Large intestine (tissue), 3 donors: ENCODE results near the gene MCC. TPM values are rescaled to one million over a fixed set of nuclear protein-coding genes. Genes with fewer than 3 reads are reported as not detected.

Experiments used
- DNase-seq, 2 donors: peaks; one replicate each; pipeline versions ENCODE4 v3.0.0 to v3.0.0-alpha.2; 2013
- H3K27ac ChIP-seq: one replicate; pipeline ENCODE4 v1.5.1; 2013; ENCODE audit warnings: low read length
- H3K27me3 ChIP-seq: 2 replicates; pipeline ENCODE4 v1.6.1; 2013; ENCODE audit warnings: low read length; ENCODE audit not compliant: control insufficient read depth, insufficient read depth
- H3K36me3 ChIP-seq: 2 replicates; pipeline ENCODE4 v1.6.1; 2013; ENCODE audit warnings: low read length; ENCODE audit not compliant: control insufficient read depth, insufficient read depth
- H3K4me1 ChIP-seq: one replicate; pipeline ENCODE4 v1.6.1; 2013; ENCODE audit warnings: low read length; ENCODE audit not compliant: control insufficient read depth, insufficient read depth
- H3K4me3 ChIP-seq: one replicate; pipeline ENCODE4 v1.5.1; 2013; ENCODE audit warnings: low read length
- H3K9me3 ChIP-seq: one replicate; pipeline ENCODE4 v1.6.1; 2013; ENCODE audit warnings: mild to moderate bottlenecking, low read depth, low read length, moderate library complexity; ENCODE audit not compliant: control insufficient read depth
- WGBS: methylation state at CpG from one replicate; pipeline ENCODE4 v1.1.5; 2013; ENCODE audit warnings: low lambda C conversion rate; ENCODE audit not compliant: insufficient coverage; 5-methylcytosine and 5-hydroxymethylcytosine counted together
- polyA plus RNA-seq: library from polyadenylated mRNA; unstranded; fragments of 120-200 nt; gene quantifications from one replicate; pipeline ENCODE4 v1.2.1, GENCODE V29; 2013

The MCC gene
- polyA plus RNA-seq, 1 donor, result 5.2 TPM

DNA sequence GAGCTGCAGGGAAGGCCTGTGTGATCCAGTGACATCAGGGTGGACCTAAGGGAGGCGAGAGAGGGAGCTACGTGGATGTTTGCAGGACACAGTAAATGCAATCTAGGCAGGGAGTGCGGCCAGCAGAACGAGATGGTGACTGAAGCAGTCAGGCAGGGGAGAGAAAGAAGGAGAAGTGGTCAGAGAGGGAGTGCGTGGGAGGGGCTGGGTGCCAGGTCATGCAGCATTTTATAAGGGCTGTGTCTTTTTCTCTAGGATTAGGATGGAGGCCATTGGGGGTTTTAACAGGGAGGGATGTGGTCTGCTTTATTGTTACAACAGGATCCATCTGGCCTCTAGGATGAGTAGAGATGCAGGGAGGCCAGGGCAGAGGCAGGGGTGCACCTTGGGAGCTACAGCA is 431.3 kb downstream of the MCC start:
- H3K27me3 ChIP-seq, result no peaks in the 10 kb centered on the region
- WGBS, result 90% methylated on average over 4 of the region's 5 CpGs
- H3K4me1 ChIP-seq, result peaks cover 6% of the 10 kb centered on the region
- H3K27ac ChIP-seq, result no peak overlapping the region
- no peak overlapping the region for H3K4me3 ChIP-seq
- H3K9me3 ChIP-seq, result no peaks in the 10 kb centered on the region
- DNase-seq, result no peak
- peaks cover 4% of the 10 kb centered on the region for H3K36me3 ChIP-seq

DNA sequence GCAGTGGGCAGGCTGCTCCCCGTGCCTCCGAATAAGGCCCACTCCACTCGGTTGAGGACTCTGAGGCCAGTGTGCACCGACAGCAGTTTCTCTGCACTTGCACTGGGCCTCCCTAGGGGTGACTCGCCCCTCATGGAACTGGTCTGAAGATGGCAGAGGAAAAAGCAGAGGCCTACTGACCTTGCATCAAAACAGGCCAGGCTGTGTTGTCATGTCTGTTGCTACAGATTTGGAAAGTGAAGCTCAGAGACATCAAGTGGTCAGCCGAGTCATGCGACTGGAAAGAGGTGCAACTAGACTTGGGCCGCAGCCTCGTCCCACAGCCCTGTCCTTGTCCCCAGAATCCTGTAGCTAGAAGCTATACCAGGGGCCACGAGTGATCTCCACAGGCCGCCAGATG is 433.4 kb downstream of the MCC start:
- Histone ChIP-seq H3K9me3 (no peaks in the 10 kb centered on the region), H3K36me3 (peaks cover 4% of the 10 kb centered on the region), H3K4me3 (no peak overlapping the region), H3K4me1 (no peaks in the 10 kb centered on the region), H3K27ac (no peak overlapping the region), H3K27me3 (no peaks in the 10 kb centered on the region)
- no CpG with 5 or more reads among the region's 11 CpGs for WGBS
- DNase-seq, result no peak

DNA sequence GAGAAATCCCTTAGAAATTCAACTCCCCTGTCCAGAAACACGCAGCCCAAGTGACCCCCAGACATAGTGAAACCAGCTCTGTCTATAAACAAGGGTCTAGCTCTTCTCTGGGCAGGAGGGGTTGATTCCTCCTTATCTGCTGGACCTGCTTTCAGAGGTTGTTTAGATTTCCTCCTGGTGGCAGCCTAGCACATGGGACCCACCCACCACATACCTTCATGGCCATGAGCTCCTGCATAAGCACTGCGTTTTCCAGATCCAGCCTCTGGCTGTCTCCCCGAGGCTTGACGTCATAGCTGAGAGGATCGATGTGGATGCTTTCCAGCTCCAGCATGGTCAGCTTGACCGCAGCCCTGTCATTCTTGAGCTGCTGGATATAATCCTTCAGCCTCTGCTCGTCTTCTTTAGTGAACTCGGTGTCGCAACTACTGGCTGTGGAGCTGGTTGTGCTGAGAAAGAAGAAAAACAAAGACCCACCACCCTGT is 434.7 kb downstream of the MCC start:
- H3K27ac ChIP-seq, result no peak overlapping the region
- no peaks in the 10 kb centered on the region for H3K4me1 ChIP-seq
- WGBS, result no CpG with 5 or more reads among the region's 9 CpGs
- H3K36me3 ChIP-seq, result peaks cover 4% of the 10 kb centered on the region
- DNase-seq, result no peak
- H3K9me3 ChIP-seq, result no peaks in the 10 kb centered on the region
- no peak overlapping the region for H3K4me3 ChIP-seq
- no peaks in the 10 kb centered on the region for H3K27me3 ChIP-seq

DNA sequence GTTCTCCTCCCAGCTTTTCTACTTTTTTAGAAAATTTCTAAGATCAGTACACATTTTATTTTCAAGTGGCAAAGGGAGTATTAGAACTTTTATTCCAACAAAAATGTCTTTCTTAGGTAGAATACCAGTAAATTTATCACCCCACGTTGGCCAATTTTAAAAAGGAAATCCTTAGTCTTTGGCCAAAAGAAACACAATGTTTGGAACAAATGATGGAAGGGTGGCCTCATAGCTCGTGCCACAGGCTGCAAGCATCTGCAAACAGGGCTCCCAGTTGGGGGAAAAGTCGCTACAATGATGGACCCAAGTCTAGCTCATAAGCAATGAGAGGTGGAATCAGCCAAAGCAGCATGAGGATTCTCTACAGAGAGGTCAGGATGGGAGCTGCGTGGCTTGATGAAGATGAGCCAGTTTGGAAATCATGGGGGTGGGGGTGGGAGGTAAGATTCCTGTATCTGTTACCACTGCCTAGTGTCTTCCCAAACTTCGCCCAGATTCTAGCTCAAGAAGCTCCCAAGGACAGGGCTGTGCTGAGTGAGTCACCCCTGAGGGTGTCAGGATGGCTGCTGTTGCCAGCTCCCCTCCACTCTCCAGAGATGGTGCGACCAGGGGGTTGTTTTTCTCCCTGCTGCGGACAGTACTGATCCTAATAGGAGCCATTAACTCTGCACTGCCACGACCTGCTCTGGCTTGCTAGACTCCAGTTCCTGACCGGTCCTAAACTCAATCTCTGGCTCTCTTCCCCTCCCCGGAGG is 436.0 kb downstream of the MCC start:
- DNase-seq, result no peak
- Histone ChIP-seq H3K36me3 (peaks cover 4% of the 10 kb centered on the region), H3K4me3 (no peak overlapping the region), H3K4me1 (peaks cover 9% of the 10 kb centered on the region), H3K27ac (no peak overlapping the region), H3K9me3 (no peaks in the 10 kb centered on the region), H3K27me3 (no peaks in the 10 kb centered on the region)
- 100% methylated on average over 1 of the region's 10 CpGs for WGBS

DNA sequence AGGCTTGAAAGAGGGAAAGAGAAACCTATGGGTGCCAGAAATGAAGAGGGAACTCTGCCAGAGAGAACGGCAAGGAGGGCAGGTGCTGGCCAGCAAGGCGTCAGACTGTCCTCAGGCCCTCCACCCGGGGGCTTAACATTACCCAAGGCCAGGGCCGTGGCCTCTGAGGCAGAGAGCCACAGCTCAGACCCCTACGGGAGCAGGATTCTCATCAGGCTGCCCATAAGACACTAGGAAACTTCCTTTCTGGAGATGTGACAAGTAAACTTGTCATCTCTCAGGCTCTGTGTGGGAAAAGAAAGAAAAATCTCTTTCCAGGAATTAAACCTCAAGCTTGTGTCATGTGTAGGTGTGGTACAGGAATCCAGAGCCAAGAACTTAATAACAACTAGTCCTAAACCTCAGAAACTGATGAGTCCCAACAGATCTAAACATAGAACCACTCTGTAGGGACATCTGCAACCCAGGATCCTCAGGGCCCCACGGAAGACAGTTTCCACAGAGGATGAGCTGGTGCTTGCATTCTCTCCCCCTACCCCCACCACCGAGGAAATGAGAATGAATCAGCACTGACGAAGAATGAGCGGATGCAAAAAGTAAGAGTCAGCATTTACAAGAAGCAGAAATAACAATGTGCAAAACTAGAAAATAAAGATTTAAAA is 437.4 kb downstream of the MCC start:
- 42% methylated on average over 2 of the region's 9 CpGs for WGBS

DNA sequence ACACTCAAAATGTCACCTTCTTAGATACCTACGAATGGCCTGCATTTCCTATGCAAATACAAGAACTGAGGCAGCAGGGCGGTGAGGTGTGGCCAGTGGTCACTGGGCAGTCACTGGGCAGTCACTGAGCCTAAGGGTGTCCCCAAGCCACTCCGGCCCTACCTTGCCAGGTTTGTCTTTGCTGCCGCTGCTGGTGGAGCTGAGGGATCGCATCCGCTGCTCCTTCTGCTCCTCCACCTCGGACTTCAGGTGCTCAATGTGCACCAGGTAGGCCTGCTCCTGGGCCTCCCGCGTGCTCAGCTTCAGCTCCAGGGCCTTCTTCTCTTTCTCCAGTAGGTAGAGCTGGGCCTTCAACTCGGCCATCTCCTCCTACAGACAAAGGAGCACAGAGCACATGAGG is 439.3 kb downstream of the MCC start:
- WGBS, result no CpG with 5 or more reads among the region's 10 CpGs
- no peaks in the 10 kb centered on the region for H3K27me3 ChIP-seq
- peaks cover 14% of the 10 kb centered on the region for H3K4me1 ChIP-seq
- no peak overlapping the region for H3K4me3 ChIP-seq
- H3K36me3 ChIP-seq, result peaks cover 4% of the 10 kb centered on the region
- no peak overlapping the region for H3K27ac ChIP-seq
- no peak for DNase-seq
- no peaks in the 10 kb centered on the region for H3K9me3 ChIP-seq

More for the DNA sequence above, 437.4 kb downstream of the MCC start:
- Histone ChIP-seq H3K9me3 (no peaks in the 10 kb centered on the region), H3K27me3 (no peaks in the 10 kb centered on the region), H3K4me3 (no peak overlapping the region), H3K4me1 (peaks cover 14% of the 10 kb centered on the region), H3K36me3 (peaks cover 4% of the 10 kb centered on the region), H3K27ac (no peak overlapping the region)
- no peak for DNase-seq

DNA sequence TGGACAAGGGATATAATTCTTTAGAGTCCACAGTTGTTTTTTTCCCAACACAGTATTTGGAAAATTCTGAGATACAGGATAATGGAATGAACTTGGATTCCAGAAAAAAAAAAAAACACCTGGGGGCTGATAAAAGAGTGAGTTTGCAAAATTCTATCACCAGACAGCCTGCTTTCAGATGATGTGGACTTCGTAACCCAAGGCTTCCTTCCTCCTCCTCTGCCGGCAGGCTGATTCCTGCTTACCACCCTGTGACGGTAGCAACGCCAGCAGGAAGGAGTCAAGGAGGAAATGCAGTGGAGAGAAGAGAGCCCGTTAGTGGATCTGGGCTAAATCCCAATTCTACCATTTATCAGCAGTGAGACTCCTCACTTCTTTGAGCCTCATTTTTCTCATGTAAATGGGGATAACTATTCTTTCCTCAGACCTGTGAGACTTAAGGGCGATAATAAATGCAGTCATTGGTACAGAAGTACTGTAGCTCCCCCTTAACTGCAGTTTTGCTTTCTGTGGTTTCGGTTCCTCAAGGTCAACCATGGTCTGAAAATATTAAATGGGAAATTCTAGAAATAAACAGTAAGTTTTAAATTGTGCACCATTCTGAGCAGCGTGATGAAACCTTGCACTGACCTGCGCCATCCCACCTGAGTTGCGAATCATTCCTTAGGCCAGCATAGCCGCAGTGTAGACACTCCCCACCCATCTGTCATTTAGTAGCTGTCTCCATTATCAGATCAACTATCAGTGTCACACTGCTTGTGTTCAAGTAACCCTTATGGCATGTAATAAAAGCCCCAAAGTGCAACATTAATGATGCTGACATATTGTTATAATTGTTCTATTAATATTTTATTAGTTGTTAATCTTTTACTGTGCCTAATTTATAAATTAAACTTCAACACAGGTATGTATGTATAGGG is 440.3 kb downstream of the MCC start:
- 69% methylated on average over 2 of the region's 11 CpGs for WGBS
- peak; percentile 66 to 78 for DNase-seq
- peaks cover 14% of the 10 kb centered on the region for H3K4me1 ChIP-seq
- peak overlapping the region; percentile 75 for H3K27ac ChIP-seq
- no peaks in the 10 kb centered on the region for H3K27me3 ChIP-seq
- no peak overlapping the region for H3K4me3 ChIP-seq
- H3K9me3 ChIP-seq, result no peaks in the 10 kb centered on the region
- H3K36me3 ChIP-seq, result peaks cover 4% of the 10 kb centered on the region

DNA sequence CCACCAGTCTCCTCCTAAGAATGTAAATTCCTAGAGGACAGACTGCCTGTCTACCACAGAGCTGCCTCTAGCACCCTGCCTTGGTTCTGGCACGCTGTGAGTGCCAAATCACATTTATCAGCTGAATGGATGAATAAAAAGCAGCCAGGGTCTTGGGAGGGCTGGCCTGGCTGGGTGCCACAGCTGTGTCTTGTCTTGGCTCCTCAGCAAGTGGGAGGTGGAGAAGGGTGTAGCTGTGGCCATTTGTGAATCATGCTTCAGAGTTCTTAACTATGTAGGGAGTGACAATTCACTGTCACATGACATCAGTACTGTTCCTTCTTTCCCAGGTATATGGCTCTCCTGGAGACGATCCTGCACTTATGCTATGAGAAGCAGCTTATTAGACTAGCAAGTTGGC is 441.0 kb downstream of the MCC start:
- H3K27ac ChIP-seq, result peak overlapping the region; percentile 75
- H3K36me3 ChIP-seq, result no peaks in the 10 kb centered on the region
- DNase-seq, result peak; percentile 67 to 77
- peaks cover 14% of the 10 kb centered on the region for H3K4me1 ChIP-seq
- H3K9me3 ChIP-seq, result no peaks in the 10 kb centered on the region
- no peaks in the 10 kb centered on the region for H3K27me3 ChIP-seq
- whole genome bisulfite sequencing, result 33% methylated on average over 1 of the region's 2 CpGs
- no peak overlapping the region for H3K4me3 ChIP-seq

DNA sequence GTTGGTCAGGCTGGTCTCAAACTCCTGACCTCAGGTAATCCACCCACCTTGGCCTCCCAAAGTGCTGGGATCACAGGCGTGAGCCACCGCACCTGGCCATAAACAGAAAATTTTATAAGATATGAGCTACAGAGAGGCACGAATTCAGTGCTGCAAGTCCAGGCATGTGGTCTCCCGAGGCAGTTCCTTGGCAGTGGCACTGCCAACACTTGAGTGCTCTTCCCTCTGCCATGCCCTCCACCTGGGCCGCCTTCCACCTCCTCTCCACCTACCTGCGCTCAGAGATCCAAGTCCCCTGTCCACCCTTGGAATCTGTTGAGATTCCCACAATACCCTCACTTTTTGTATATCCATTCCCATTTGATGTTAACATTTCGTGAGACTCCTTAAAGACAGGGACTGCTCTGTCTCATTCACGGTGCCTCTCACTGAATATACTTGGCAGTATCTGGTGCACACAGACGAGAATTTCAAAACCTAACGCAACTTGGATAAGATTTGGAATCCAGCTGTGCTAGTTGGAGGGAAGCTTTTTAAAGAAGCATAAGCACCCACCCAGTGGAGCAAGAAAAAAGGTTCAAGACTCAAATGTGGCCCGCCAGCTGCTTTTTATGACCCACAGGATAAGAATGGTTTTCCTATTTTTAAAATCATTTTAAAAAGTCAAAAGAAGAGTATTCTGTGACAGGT is 443.3 kb downstream of the MCC start:
- H3K4me1 ChIP-seq, result peaks cover 14% of the 10 kb centered on the region
- WGBS, result 100% methylated on average over 1 of the region's 11 CpGs
- no peaks in the 10 kb centered on the region for H3K36me3 ChIP-seq
- H3K9me3 ChIP-seq, result no peaks in the 10 kb centered on the region
- no peak overlapping the region for H3K27ac ChIP-seq
- DNase-seq, result no peak
- no peak overlapping the region for H3K4me3 ChIP-seq
- no peaks in the 10 kb centered on the region for H3K27me3 ChIP-seq

DNA sequence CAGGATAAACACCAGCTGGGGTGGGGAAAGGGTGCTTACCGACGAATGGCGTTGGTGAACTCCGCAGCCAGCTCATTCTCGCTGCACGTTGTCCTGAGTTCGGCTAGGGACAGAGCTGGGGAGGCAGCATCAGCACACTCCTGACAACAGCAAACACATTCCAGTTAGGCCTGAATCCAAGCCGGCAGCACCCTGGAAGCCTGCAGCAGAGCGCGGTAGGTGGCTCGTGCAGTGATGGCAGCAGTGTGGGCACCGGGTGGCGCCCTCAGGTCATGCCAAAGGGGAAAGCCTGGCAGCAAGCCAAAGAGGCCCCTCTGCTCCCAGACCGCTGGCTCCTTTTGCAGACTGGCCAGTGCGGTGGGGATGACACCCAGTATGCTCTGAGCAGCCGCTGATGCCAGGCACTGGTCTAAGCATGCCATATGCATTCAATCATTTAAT is 444.7 kb downstream of the MCC start:
- no peaks in the 10 kb centered on the region for H3K27me3 ChIP-seq
- no peak for DNase-seq
- H3K4me1 ChIP-seq, result peaks cover 14% of the 10 kb centered on the region
- H3K9me3 ChIP-seq, result no peaks in the 10 kb centered on the region
- no peaks in the 10 kb centered on the region for H3K36me3 ChIP-seq
- H3K27ac ChIP-seq, result no peak overlapping the region
- no peak overlapping the region for H3K4me3 ChIP-seq
- WGBS, result no CpG with 5 or more reads among the region's 16 CpGs
